HG03565 (cell line): Measurements from ENCODE around the gene MED4.
"Not testable (repeated sequence)": the region's sequence is repeated elsewhere in the genome, so short reads cannot be mapped to it uniquely, and the experiment has no call there.

Experiments used
- ATAC-seq: cut with Tn5 transposase; IDR thresholded peaks from one replicate; pipeline ENCODE4 v1.9.1; 2021; ENCODE audit warnings: mild to moderate bottlenecking, moderate library complexity; ENCODE audit not compliant: unreplicated experiment

The MED4 gene

GRCh38 chr13:48096670-48097069, 1.8 kb upstream of the MED4 start:
- no peak for ATAC-seq

- peak; percentile 3 for ATAC-seq
Observed at GRCh38 chr13:48094404-48094780, 512 bp downstream of the MED4 start.

- ATAC-seq = no peak
Observed at GRCh38 chr13:48093588-48093987, 1.3 kb downstream of the MED4 start.

- no peak for ATAC-seq
Observed at GRCh38 chr13:48086272-48086671, 8.6 kb downstream of the MED4 start.

- ATAC-seq = no peak
Observed at GRCh38 chr13:48081739-48082138, 13.2 kb downstream of the MED4 start.

- peak; percentile 99 for ATAC-seq
Observed at GRCh38 chr13:48078251-48078656, 16.6 kb downstream of the MED4 start.

- no peak for ATAC-seq
Observed at GRCh38 chr13:48074006-48074405, 20.9 kb downstream of the MED4 start.

GRCh38 chr13:48072787-48073186, 22.1 kb downstream of the MED4 start:
- no peak for ATAC-seq

- ATAC-seq = no peak
Observed at GRCh38 chr13:48072304-48072703, 22.6 kb downstream of the MED4 start.

- no peak for ATAC-seq
Observed at GRCh38 chr13:48070942-48071341, 24.0 kb downstream of the MED4 start.

- ATAC-seq = no peak
Observed at GRCh38 chr13:48069573-48069972, 25.3 kb downstream of the MED4 start.

GRCh38 chr13:48068952-48069351, 26.0 kb downstream of the MED4 start:
- no peak for ATAC-seq

GRCh38 chr13:48068036-48068435, 26.9 kb downstream of the MED4 start:
- ATAC-seq = no peak

- peak; percentile 48 for ATAC-seq
Observed at GRCh38 chr13:48066310-48066989, 28.5 kb downstream of the MED4 start.

- not testable (repeated sequence) for ATAC-seq
Observed at GRCh38 chr13:48059951-48060350, 35.0 kb downstream of the MED4 start.

GRCh38 chr13:48058536-48058935, 36.4 kb downstream of the MED4 start:
- not testable (repeated sequence) for ATAC-seq

- no peak for ATAC-seq
Observed at GRCh38 chr13:48055712-48056111, 39.2 kb downstream of the MED4 start.

- no peak for ATAC-seq
Observed at GRCh38 chr13:48054601-48055000, 40.3 kb downstream of the MED4 start.

- no peak for ATAC-seq
Observed at GRCh38 chr13:48050550-48050949, 44.4 kb downstream of the MED4 start.

GRCh38 chr13:48043789-48044503, 51.0 kb downstream of the MED4 start:
- ATAC-seq = peak; percentile 56

GRCh38 chr13:48042894-48043293, 52.0 kb downstream of the MED4 start:
- no peak for ATAC-seq

- no peak for ATAC-seq
Observed at GRCh38 chr13:48040896-48041295, 54.0 kb downstream of the MED4 start.

GRCh38 chr13:48040049-48040448, 54.9 kb downstream of the MED4 start:
- no peak for ATAC-seq
